NCI-H1436 treated with DMSO at 0.1 percent for 48 hours (cell line): ENCODE data around the gene CILP2.

ENCODE experiments used
- DNase-seq: peaks from one replicate; lab custom pipeline; 2025; lab: John Stamatoyannopoulos, UW

Gene CILP2

GRCh38 chr19:19543640-19544039 lies 5.6 kb downstream of the CILP2 start:
- no peak for DNase-seq

- DNase-seq, result no peak
Observed at GRCh38 chr19:19544257-19544953, 6.3 kb downstream of the CILP2 start.

DNA sequence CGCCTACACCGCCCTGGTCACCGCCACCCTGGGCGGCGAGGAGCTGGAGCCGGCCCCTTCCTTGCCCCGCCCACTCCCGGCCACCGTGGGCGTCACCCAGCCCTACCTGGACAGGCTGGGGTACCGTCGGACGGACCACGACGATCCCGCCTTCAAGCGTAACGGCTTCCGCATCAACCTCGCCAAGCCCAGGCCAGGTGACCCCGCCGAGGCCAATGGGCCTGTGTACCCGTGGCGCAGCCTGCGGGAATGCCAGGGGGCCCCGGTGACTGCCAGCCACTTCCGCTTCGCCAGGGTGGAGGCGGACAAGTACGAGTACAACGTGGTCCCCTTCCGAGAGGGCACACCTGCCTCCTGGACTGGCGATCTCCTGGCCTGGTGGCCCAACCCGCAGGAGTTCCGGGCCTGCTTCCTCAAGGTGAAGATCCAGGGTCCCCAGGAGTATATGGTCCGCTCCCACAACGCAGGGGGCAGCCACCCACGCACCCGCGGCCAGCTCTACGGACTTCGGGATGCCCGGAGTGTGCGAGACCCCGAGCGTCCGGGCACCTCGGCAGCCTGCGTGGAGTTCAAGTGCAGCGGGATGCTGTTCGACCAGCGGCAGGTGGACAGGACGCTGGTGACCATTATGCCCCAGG lies 7.0 kb downstream of the CILP2 start:
- no peak for DNase-seq

GRCh38 chr19:19545707-19546106 lies 7.6 kb downstream of the CILP2 start:
- no peak for DNase-seq

DNA sequence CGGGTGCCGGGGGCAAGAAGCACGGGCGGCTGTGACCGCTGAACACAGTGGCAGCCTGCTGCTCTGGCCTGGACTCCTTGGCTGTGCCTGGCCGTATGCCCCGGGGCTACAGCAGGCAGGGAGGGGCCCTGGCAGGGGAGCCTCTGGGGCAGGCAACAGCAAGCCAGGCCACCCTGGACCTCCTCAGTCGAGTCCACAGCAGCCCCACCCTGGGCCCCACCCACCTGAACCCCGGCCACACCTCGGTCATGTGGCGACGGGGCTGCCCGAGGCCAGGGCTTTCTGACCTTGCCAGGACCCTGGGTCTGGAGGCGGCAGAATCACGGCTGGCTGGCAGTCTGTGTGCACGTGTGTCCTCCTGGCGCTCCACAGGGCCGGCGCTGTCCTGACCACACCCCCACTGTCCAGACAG lies 8.7 kb downstream of the CILP2 start:
- DNase-seq, result no peak

DNA sequence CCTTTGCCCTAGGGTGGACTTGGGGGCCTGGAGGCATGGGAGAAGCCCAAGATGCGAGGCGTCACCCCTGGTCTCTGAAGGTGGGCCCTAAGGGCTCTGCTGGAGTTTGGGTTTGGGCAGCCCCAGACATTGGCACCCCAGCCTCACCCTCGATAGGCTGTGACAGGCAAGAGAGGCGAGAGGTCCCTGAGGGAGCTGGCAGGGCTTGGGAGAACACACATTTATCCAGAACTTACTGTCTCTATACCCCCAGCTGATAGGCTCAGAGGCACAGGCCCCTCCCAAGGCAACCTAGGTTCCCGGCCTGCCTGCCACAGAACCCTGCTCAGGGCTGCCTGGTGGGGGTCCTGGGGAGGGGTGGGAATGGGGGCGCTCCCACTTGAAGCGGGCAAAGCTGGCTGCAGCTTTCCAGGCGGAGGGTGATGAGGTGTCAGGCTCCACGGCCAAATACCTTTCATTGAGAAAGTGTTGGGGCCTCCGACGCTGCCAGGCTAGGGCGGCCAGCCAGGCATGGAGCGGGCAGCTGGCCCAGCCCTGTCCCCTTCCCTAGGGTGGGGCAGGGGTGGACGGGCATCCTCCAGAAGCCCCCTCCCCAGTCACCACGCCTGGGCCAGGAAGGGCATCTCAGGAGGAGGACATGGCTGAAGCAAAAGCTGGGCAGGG lies 9.7 kb downstream of the CILP2 start:
- no peak for DNase-seq

DNA sequence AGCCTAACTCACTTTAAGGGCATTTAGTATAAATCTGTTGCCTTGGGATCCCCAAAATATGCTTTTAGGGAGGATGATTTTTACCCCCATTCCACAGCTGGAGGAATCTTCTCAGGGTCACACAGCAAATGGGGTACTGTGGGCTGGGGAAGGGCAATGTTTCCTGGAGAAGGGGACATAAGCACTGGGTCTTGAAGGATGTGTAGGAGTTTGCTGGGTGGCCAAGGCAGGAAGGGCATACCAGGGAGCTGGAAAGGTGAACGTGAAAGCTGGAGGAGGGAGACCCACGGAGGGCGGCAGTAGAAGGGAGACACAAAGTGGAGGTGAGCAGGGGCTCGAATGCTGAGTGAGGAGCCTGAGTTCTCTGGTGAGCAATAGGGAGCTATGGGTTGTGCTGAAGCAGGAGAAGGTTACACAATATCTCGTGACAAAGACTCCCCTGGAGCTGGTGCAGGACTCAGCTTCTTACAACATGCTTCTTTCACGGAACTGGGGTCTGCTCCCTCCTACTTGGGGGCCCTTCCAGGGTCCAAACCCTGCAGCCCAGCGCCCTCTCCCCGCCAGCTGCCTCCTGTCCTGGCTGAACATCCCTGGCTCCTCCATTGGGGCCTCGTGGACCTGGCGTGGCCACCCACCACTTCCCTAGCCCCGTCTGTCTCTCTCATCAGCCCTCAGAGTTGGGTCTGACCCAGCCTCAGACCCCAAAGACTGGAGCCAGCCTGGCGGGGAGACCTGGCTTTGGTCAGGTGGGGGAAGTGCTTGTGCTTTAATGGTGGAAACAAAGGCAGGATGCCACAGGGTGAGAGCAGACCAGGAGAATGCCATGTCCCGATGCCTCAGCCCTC lies 11.1 kb downstream of the CILP2 start:
- DNase-seq, result no peak

DNA sequence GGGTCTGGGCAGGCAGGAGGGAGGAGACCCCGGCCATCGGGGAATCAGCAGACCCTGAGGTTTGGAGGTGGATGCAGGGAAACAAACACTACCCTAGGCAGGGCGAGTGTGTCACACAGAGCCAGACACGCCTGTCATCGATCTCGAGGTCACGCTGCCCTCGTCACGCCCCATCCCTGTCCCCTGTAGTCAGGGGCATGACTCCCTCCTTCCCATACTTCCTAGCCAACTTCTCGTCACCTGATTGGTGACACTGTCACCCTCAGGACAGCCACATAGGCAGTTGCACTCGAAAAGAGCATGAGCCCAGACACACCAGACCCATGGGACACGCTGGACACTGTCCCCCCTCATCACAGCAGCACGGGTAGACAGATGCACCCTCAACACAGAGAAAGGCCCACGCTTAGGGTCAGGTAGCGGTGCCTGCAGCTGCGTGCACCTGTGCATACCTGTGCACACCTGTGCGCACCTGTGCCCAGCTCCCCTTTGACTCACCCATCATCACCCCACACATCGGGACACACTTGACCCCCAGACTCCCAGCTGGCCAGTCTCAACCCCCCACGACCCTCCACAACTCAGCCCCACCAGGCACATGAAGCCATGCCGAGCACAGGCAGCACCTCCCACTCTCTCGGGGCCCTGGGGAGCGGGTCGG lies 11.9 kb downstream of the CILP2 start:
- no peak for DNase-seq

DNA sequence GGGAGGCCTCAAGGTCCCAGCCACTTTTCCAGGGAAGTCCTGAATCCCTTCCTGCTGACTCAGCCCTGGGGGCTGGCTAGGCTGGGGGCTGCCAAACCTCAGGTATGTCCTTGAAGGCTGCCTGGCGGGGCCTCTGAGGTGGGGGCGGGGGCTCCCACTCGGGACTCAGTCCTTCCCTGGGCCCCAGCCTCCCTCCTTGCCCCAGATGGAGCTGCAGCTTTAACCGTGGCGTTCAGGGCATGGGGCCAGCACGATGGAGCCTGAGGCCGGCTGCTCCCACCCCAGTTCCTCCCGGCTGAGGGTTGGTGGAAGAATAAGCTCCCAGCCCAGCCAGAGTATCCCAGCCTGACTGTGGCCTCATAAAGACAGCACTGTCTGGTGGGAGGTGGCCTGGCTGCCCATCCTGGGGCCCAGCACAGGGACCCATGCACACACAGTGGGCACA lies 12.4 kb downstream of the CILP2 start:
- DNase-seq, result no peak

DNA sequence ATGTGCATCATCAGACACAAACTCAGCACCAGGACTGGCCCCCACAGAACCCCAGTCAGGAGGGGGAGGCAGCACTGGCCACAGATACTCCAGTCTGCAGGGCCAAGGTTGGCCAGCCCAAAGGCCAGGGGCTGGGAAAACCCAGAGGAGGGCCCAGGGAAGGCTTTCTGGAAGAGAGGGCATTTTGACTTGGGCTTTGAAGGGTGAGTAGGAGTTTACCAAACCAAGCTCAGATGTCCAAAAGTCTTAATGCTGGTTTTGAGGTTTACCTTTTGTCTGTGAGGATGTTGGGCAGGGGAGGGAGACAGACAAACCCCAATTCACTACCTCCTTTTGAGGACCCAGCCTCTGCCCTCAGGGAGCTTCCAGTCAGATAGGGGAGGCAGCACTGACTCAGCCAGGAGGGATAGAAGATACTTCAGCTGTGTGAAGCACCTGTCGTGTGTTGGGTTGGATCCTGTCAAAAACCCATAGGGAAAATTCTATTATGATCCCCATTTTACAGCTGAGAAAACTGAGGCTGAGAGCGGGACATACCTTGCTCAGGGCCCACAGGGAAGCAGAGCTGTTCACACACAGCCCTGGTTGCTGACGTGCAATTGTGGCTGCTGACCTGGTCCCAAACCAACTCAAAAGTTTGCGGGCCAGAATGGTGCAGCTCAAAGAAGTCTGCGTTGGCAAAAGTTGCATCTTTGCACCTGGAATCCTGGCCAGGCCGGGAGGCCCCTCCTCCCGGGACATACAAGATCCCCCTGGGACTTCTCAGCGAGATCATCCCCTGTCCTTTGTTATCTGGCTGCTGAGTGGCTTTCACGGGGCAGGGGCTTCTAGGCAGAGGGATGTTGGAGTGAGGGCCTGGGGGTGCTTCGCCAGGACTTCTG lies 13.1 kb downstream of the CILP2 start:
- DNase-seq, result no peak

GRCh38 chr19:19551853-19552192 lies 13.8 kb downstream of the CILP2 start:
- no peak for DNase-seq

DNA sequence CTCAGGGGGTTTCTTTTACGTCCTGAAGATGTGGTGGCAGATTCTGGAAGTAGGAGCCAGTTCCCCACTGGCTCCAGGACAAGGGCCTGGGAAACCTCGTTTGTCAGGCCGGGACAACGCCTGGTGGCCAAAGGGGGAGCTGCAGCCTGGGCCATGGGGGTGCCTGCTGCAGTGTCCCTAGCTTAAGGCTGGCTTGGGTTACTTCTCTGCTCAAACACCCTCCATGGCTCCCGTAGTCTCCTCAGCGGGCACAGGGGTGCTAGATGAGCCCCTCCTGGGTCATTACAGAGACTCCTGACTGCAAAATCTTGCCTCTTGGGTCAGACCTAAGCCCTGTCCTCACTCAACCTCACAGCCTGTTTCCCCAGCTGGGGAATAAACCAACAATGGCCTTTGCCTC lies 14.7 kb downstream of the CILP2 start:
- DNase-seq, result no peak

DNA sequence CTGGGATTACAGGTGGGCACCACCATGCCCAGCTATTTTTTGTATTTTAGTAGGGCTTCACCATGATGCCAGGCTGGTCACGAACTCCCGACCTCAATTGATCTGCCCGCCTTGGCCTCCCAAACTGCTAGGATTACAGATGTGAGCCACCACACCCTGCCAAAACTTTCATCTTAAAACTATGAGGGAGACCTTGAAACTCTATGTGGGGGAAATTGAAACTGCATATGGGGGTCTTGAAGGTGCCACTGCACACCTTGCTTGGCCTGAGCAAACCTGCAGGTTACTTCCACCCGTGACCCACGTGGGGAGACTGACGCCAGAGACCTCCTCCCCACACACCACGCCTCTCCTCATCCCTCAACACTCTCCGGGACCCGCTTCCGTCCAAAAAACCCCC lies 15.6 kb downstream of the CILP2 start:
- DNase-seq, result no peak

- no peak for DNase-seq
Observed at GRCh38 chr19:19554074-19555023, 16.3 kb downstream of the CILP2 start.

DNA sequence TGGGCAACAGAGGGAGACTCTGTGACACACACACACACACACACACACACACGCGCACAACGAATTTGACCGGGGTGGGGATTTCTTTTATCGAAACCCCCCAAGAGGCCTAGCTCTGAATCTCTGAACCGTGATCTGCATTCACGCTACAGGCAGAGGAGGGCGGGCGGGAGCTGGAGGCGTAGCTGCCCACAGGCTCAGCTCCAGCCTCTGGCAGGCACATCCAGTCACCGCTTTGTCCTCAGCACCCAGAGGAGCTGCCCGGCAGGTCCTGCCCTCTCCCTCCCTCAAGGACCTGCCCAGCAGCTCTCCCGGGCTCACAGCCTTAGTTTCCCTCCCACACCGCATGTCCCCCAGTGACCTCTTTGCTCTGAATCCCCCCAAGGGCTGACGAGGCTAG lies 20.0 kb downstream of the CILP2 start:
- DNase-seq, result no peak

- DNase-seq, result no peak
Observed at GRCh38 chr19:19558636-19559035, 20.6 kb downstream of the CILP2 start.

DNA sequence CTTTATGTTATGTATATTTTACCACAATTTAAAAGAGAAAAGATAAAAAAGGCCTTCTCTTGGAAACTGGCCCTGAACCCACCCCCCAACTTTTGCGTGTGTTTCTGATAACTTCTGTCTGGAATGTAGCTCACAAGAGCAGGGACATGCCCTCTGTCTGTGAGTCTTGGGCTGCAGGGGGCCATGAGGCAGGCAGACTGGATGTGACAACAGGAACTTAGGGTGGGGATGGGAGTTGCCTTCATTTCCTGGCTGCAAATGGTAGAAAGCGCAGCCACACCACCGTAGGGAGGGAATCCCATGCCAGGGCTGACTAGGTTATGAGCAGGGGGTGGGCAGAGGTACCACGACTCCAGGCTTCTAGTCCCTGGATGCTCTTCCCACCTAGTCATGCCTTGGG lies 21.9 kb downstream of the CILP2 start:
- no peak for DNase-seq

GRCh38 chr19:19561946-19562664 lies 24.0 kb downstream of the CILP2 start:
- DNase-seq, result no peak

DNA sequence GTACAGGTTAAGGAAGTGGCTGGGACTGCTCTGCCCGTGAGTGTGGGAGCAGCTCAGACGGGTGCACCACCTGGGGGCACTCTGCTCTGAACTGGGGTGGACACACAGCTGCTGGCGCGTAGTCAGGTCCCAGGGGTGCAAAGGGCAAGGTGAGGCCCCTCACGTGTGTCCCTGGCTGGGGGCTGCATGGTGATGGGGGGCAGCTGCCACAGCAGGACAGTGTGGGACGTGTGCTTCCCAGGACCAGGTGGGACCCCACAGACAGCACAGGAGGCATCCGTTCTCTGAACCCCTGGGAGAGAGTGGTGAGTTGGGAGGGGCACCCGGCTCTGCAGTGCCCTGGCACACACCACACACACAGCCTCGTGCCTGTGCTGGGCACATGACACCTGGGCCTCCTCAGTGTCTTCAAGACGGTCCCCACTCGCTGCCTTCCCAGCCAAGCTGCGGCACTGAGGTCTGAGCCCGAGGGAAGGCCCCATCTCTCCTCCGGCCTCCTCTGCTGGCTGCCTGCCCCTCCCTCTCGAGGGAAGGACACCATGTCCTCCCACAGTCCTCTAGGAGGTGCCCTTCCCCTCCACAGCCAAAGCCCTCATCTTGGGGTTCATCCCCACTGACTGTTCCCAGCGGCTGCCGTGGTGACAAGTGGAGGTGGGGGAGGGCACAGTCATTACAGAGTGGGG lies 24.7 kb downstream of the CILP2 start:
- DNase-seq, result no peak
